AG08395 (cell line): ENCODE measurements around the gene SMIM22.

Experiments used
- DNase-seq: peaks from one replicate; pipeline ENCODE4 v3.0.0; 2012; ENCODE audit warnings: mixed read lengths, low spot score

SMIM22 gene

GRCh38 chr16:4814542-4815173 is 19.5 kb downstream of the SMIM22 start:
- no peak for DNase-seq

DNA sequence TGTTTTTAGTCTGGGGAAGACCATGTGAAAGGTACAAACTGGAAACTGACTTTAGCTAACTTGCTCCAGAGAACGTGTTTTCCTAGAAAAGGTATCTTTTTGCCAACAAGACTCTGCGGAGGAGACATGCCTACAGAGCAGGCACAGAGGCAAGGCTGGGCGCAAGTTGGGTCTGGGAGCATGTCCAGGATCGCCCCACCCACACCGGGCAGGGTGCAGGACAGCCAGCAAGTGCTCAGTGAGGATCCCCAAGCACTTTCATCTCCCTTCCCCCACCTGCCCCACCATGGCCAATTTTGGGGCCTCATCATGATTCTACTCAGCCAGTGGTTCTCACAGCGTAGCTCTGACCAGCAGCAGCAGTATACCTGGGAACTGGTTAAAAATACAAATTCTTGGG is 25.5 kb downstream of the SMIM22 start:
- no peak for DNase-seq

DNA sequence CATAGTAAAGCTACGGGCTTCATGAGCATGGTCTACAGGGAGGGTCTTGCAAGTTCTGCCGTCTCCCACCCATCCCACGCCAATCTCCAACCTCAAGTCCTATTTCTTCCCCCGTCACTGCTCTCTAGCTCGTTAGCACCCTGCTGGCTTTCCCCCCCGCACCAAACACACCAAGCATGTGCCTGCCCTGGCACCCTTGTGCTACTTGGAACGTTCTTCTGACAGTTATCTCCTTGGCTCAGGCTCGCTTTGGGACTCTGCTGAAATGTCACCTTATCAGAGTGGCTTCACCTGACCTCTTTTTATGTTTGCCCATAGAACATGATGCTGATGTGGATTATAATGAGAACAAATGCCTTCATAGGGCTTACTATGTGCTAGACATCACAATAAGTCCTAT is 30.0 kb downstream of the SMIM22 start:
- no peak for DNase-seq

DNA sequence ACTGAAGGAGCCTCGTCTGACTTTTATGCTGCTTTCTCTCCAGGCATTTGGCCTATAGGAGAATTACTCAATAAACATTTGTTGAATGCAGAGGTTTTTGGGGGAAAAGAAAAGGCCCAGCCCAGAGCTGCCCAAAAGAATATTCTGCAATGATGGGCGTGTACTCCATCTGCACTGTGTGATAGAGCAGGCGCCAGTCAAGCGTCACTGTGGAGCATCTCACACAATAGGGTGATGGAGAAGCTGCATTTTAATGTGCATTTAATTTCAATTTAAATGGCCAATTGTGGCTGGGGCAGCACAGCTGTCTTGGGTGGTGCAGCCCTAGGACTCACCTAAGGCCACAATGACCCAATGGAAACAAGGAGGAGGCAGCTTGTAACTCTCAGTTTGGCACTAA is 31.4 kb downstream of the SMIM22 start:
- no peak for DNase-seq

DNA sequence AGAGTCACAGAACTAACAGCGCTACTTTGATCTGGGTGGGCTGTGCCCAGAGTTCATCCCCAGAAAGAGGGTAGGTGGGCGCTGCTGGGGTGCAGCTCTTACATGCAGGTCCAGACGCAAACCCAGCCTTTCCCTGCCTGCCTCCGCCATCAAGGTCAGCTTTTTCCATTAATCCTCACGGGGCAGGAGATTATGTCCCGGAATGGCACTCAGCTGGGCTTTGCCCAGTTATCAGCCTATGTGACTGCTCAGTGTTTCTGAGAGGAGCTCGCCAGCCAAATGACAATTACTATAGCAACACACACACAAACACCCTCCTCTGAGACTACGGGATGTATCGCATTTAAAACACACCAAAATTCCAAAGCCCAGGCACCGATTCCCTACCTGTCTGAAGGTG is 31.8 kb downstream of the SMIM22 start:
- DNase-seq, result no peak

- DNase-seq, result no peak
Measured at GRCh38 chr16:4828567-4829321, 33.6 kb downstream of the SMIM22 start.

- DNase-seq, result no peak
Measured at GRCh38 chr16:4830408-4830807, 35.2 kb downstream of the SMIM22 start.

DNA sequence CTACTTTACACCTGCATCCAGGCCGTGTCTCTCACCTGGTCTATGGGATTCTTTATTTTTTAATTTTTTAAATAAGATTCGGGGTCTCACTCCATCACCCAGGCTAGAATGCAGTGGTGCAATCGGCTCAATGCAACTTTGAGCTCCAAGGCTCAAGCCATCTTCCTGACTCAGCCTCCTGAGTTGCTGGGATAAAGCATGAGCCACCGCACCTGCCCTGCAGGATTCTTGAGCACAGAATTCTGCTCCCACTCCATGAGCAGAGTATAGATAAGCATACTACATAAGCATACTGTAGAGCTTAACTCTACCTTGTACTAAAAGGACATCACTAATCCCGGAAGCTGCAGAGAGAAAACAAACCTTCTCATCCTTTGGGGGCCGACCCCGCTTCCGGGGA is 36.4 kb downstream of the SMIM22 start:
- no peak for DNase-seq

DNA sequence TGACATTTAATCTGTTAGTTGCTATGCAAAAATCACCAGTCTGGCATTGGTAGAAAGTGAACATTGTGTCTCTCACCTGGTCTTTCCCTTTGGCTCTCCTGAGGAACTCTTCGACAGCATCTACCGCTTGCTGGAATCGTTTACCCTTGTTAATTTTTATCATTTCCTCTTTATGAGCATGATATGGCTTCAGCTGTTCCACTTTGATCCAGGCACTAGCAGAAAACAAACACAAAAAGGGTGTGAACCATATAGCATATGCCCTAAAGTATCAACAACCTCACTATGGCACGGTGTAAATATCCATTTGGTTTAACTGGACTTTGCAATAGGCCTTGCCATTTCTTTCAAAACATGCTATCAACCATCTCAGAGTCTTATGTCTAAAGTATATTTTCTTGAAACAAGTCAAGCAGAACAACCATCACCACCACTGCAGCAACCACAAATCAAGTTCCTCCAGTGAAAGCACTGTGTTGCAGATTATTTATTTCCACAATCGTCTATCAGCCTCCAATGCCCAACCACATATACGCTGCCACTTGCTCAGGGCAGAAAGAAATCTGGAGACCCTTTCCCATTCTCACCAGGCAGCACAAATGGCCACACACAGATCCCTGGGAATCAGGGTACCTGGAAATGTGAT is 37.7 kb downstream of the SMIM22 start:
- DNase-seq, result no peak

DNA sequence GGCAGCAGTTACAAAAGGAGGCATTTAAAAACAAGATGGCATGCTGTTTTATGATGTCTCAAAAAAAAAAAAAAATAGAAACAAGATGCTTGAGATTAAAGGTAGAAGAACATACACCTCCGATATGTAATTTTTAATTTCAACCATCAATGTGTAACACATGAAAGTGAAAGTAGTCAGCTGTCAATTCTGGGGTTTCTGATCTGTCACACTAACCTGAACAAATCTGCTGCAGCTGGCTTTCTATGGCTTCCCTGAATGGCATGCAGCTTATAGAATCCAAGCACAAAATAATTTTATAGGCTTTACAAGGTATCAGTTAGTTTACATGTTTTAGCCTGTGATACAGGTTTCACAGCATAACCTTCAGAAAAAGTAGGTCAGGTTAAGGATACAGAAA is 38.4 kb downstream of the SMIM22 start:
- no peak for DNase-seq

DNA sequence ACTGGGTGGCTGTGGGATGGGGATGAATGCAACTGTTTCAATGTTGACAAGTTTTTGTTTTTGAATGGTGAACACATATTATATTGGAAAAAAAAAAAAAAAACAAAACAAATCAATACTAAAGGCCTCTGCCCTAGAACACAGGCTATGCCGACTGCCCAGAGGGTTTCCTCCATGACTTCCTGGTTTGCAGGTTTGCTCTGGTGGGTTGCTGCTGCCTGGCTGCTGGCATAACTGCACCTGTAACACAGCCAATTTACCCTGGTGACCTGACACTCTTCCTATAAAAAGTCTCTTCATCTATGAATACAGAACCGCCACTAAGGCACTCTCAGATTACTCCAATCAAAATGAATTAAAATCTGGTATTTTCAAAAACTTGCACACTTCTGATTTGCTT is 41.6 kb downstream of the SMIM22 start:
- no peak for DNase-seq

DNA sequence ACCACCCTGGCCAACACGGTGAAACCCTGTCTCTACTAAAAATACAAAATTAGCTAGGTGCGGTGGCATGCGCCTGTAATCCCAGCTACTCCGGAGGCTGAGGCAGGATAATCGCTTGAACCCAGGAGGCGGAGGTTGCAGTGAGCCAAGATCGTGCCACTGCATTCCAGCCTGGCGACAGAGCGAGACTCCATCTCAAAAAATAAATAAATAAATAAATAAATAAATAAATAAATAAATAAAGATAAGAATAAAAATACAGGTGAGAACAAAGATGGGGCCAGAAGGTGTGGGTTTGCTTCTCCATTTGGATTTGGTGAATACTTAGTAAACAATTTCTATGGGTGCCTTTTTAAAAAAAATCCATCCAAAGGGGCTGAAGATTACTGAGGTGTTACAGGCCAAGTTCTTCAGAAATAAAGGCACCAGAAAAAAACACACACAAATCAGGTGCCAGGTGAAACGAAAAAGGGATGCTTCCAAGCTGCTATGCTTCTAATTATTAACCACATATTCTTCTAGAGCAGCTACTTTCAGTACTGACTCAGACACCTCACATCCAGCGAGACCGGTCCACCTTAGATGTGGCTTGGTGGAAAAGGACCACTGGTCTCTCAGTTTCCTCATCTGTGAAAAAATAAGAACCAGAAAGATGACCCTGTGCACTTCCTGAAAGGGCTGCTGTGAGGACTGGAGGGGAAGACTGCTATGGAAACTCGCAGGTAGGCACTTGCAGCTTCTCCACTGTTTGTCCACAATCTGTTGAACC is 42.7 kb downstream of the SMIM22 start:
- DNase-seq, result no peak

GRCh38 chr16:4839942-4840341 is 44.8 kb downstream of the SMIM22 start:
- no peak for DNase-seq

DNA sequence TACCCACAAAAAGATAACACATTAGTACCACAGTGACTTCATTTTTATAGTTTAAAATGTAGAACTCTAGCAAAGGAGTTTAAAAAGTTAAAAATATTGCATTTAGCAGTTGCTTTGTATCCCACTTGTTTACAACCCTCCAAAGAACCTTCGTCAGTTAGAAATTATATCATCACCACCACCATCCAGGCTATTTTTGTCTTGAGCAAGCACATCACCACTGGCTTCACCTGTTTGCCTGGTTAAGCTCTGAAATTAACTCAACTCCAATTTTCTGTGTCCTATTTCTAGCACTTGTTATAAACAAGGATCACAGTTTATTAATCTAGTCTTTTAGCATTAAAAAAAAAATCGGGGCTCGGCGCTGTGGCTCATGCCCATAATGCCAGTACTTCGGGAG is 45.8 kb downstream of the SMIM22 start:
- no peak for DNase-seq
